ENCODE measurements around the gene IGSF21.

DNA sequence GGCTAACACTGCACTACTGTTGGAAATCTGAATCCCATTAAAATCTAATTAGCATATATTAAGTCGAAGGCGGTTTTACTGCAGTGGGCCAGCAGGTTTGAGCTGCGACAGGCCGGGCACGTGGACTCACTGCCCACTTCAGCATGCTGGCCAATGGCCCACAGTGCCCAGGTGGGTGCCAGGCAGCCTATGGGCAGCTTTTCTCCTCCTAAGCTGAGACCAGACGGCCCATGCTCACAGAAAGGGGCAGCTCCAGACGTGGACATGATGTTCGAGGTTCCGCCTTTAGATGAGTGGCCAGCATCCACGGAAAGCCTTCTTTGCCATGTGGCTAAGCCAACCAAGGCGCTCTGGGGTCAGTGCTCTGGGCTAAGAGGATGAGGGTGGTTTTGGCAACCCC lies 283.4 kb downstream of the IGSF21 start:
- TF ChIP-seq ZNF274 (IDR thresholded peaks at IDR 0.05; ENCODE audit: low read depth, low read length) (no peak), YY1 (IDR thresholded peaks at IDR 0.05; ENCODE audit: insufficient read depth, insufficient read length) (no peak), SUZ12 (IDR thresholded peaks at IDR 0.05; ENCODE audit: extremely low read depth, insufficient read depth, insufficient read length) (no peak)
